Fibroblast of mammary gland (primary cell): ENCODE data around the gene RTCB.
"Not testable (repeated sequence)": the region's sequence is repeated elsewhere in the genome, so short reads cannot be mapped to it uniquely, and the experiment has no call there.

Experiments used
- DNase-seq: peaks from one replicate; pipeline ENCODE4 v3.0.0-alpha.2; 2010; ENCODE audit warnings: low read depth
- H3K4me3 ChIP-seq: 2 replicates; pipeline ENCODE4 v1.5.1; 2011; ENCODE audit warnings: low read depth, mild to moderate bottlenecking, low read length, moderate library complexity; ENCODE audit not compliant: control insufficient read depth
- CTCF ChIP-seq: conservative IDR thresholded peaks from 2 replicates; pipeline ENCODE4 v1.5.1; 2011; ENCODE audit warnings: low read depth, low read length, inconsistent platforms; ENCODE audit not compliant: control insufficient read depth, insufficient read depth

RTCB gene

GRCh38 chr22:32378707-32379272 is 33.3 kb downstream of the RTCB start:
- peak; percentile 40 for DNase-seq
- H3K4me3 ChIP-seq, result no peak overlapping the region
- TF ChIP-seq CTCF, result peak; percentile 71

GRCh38 chr22:32376681-32377080 is 35.4 kb downstream of the RTCB start:
- no peak overlapping the region for H3K4me3 ChIP-seq
- no peak for DNase-seq
- no peak for TF ChIP-seq CTCF

- no peak for TF ChIP-seq CTCF
- H3K4me3 ChIP-seq, result no peak overlapping the region
- no peak for DNase-seq
These were observed 36.2 kb downstream of the RTCB start for GRCh38 chr22:32375678-32376450.

GRCh38 chr22:32364210-32364609 is 47.8 kb downstream of the RTCB start:
- no peak overlapping the region for H3K4me3 ChIP-seq
- DNase-seq, result no peak
- TF ChIP-seq CTCF, result no peak

- no peak for TF ChIP-seq CTCF
- DNase-seq, result no peak
- H3K4me3 ChIP-seq, result no peak overlapping the region
These were observed 50.8 kb downstream of the RTCB start for GRCh38 chr22:32361257-32361656.

- not testable (repeated sequence) for DNase-seq
These were observed 52.0 kb downstream of the RTCB start for GRCh38 chr22:32360096-32360495.

GRCh38 chr22:32357567-32357966 is 54.5 kb downstream of the RTCB start, which contains the start of gene RFPL3:
Gene RFPL3, plus strand, starts transcription at chr22:32357867. Its CDS starts 205 bp downstream, at chr22:32358072.
- not testable (repeated sequence) for H3K4me3 ChIP-seq
- peak; percentile 7 for DNase-seq

More at GRCh38 chr22:32360096-32360495, 52.0 kb downstream of the RTCB start:
- not testable (repeated sequence) for H3K4me3 ChIP-seq
